K562 treated with DMSO at 1 percent for 12 hours (cell line): ENCODE results near the gene TMEM212. TPM values are rescaled to one million over a fixed set of nuclear protein-coding genes. Genes with fewer than 3 reads are reported as not detected.

Experiments
- total RNA-seq: library from RNA; unstranded; fragments of 300-600 nt; gene quantifications from 2 replicates; pipeline ENCODE4 v1.2.3, GENCODE V29; 2022; ENCODE audit not compliant: insufficient read depth

The TMEM212 gene
- total RNA-seq, result not detected in 2 replicates

GRCh38 chr3:171842864-171843518 is at the start of gene TMEM212:
Gene TMEM212, plus strand, starts transcription at chr3:171843349. Its CDS starts 35 bp downstream, at chr3:171843384.

GRCh38 chr3:171809861-171810628 is 33.1 kb upstream of the TMEM212 start, which contains the start of gene PLD1:
Gene PLD1, minus strand, starts transcription at chr3:171810483. Its CDS starts 72,432 bp downstream, at chr3:171738051.

Other genes starting within 250 kb of the TMEM212 start
- gene PLD1, start 32.9 kb upstream of the TMEM212 start, total RNA-seq, result 13.8 and 31.3 TPM in 2 replicates
- 6.9 and 15.4 TPM in 2 replicates for gene FNDC3B, start 196.2 kb downstream of the TMEM212 start, total RNA-seq